Loucy (cell line): ENCODE data around the gene MMADHC.

Experiments used
- EZH2phosphoT487 ChIP-seq: fragments of 200-600 bp; IDR thresholded peaks from 2 replicates; pipeline ENCODE4 v1.6.1; 2018; ENCODE audit warnings: antibody characterized with exemption, mild to moderate bottlenecking, moderate library complexity, borderline replicate concordance
- TF ChIP-seq, protein P1 (sequence below): fragments of 200-600 bp; sonication (generic); conservative IDR thresholded peaks from 2 replicates; pipeline ENCODE4 v1.5.1; 2014; ENCODE audit warnings: mild to moderate bottlenecking, antibody characterized with exemption, low read length

DNA sequence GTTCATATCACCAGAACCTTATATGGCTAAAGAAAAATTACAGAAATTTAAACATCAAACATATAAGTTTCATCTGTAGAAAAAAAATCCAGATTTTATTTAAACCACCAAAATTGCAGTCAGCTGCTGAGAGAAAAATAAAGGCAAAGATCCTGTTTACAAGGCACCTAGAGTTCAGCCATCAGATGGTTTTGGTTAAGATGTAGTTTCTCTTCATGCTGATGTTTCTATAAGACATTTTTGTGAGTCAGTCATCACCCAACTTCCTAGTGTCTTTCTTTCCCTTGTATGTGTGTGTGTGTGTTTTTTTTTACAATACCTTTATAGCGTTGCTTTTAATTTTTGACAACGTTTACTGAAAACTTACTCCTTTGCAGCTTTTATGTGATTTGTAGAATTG, 26.1 kb upstream of the MMADHC start:
- TF ChIP-seq, protein P1, sequence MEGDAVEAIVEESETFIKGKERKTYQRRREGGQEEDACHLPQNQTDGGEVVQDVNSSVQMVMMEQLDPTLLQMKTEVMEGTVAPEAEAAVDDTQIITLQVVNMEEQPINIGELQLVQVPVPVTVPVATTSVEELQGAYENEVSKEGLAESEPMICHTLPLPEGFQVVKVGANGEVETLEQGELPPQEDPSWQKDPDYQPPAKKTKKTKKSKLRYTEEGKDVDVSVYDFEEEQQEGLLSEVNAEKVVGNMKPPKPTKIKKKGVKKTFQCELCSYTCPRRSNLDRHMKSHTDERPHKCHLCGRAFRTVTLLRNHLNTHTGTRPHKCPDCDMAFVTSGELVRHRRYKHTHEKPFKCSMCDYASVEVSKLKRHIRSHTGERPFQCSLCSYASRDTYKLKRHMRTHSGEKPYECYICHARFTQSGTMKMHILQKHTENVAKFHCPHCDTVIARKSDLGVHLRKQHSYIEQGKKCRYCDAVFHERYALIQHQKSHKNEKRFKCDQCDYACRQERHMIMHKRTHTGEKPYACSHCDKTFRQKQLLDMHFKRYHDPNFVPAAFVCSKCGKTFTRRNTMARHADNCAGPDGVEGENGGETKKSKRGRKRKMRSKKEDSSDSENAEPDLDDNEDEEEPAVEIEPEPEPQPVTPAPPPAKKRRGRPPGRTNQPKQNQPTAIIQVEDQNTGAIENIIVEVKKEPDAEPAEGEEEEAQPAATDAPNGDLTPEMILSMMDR = no peak
- TF ChIP-seq EZH2phosphoT487 = no peak
